Measurements from ENCODE around the gene TMEM60.

The TMEM60 gene

DNA sequence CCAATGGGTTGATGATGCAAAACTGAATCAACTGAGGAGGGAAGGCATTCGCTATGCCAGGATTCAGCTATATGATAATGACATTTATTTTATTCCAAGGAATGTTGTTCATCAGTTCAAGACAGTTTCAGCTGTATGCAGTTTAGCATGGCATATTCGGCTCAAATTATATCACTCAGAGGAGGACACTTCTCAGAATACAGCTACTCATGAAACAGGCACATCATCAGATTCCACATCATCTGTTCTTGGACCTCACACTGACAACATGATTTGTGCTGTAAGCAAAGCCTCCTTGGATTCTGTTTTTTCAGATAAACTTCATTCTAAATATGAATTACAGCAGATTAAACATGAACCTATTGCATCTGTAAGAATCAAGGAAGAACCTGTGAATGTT is 19.7 kb downstream of the TMEM60 start:
- DNase-seq (ENCODE audit: insufficient read length, low spot score) = no peak
- peak; percentile 44 for FAIRE-seq
- TF ChIP-seq, protein P1, sequence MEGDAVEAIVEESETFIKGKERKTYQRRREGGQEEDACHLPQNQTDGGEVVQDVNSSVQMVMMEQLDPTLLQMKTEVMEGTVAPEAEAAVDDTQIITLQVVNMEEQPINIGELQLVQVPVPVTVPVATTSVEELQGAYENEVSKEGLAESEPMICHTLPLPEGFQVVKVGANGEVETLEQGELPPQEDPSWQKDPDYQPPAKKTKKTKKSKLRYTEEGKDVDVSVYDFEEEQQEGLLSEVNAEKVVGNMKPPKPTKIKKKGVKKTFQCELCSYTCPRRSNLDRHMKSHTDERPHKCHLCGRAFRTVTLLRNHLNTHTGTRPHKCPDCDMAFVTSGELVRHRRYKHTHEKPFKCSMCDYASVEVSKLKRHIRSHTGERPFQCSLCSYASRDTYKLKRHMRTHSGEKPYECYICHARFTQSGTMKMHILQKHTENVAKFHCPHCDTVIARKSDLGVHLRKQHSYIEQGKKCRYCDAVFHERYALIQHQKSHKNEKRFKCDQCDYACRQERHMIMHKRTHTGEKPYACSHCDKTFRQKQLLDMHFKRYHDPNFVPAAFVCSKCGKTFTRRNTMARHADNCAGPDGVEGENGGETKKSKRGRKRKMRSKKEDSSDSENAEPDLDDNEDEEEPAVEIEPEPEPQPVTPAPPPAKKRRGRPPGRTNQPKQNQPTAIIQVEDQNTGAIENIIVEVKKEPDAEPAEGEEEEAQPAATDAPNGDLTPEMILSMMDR (IDR thresholded peaks at IDR 0.05; ENCODE audit: insufficient read depth, missing control alignments) = no peak

DNA sequence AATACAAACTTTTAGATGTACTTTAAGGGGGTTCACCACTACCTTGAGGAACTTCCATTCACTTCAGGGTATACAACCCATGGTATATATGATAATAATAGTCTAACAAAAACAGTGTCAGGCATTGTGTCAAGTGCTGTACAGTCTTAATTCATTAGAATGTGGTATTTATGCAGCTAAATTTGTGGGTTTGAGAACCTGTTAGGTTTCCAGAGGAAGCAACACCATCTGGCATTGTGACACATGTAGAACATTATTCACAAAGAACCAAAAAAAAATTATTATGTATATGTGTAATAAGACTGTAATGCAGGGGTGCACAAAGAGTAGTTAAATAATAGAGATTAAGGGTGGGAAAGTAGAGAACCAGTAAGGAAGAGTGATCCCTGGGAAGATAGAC is 26.3 kb downstream of the TMEM60 start:
- TF ChIP-seq, protein P1 (IDR thresholded peaks at IDR 0.05; ENCODE audit: insufficient read depth, missing control alignments) = no peak
- no peak for DNase-seq (ENCODE audit: insufficient read length, low spot score)
- FAIRE-seq = no peak

DNA sequence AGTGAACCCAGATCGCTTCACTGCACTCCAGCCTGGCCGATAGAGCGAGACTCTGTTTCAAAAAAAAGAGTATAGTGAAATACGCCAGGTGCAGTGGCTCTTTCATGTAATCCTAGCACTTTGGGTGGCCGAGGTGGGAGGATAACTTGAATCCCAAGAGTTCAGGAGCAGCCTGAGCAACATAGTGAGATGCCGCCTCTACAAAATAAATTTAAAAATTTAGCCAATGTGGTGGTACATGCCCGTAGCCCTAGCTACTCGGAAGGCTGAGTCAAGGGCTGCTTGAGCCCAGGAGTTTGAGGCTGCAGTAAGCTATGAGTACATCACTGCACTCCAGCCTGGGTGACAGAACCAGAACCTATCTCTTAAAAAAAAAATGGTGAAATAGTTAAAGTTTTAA is 27.9 kb downstream of the TMEM60 start:
- DNase-seq (ENCODE audit: insufficient read length, low spot score) (no peak), FAIRE-seq (no peak)
- TF ChIP-seq, protein P1 (IDR thresholded peaks at IDR 0.05; ENCODE audit: insufficient read depth, missing control alignments) = no peak

DNA sequence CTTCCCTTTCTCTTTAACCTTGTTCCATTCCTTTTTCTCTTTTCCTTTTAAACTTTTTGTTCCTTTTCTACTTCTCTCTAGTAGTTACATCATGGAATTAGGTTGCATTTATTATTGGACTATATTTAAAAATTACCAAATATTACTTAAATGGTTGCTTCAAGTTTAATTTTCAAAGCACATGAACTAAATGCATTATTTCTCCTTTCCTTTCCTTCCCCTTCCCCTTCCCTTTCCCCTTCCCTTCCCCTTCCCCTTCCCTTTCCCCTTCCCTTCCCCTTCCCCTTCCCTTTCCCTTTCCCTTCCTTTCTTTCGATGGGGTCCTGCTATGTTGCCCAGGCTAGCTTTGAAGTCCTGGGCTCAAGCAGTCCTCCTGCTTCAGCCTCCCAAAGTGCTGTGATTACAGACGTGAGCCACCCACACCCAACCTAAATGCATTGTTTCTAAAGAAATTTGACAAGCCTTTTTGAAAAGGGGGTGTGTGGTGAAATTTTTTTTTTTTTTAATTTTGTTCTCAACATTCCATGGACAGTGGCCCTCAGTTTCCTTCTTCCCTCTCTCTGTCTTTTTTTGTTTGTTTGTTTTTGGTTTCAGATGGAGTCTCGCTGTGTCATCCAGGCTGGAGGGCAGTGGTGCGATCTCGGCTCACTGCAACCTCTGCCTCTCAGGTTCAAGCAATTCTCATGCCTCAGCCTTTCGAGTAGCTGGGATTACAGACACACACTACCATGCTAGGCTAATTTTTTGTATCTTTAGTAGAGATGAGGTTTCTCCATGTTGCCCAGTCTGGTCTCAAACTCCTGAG is 31.2 kb downstream of the TMEM60 start:
- FAIRE-seq = no peak
- no peak for DNase-seq (ENCODE audit: insufficient read length, low spot score)
- TF ChIP-seq, protein P1 (IDR thresholded peaks at IDR 0.05; ENCODE audit: insufficient read depth, missing control alignments) = no peak

DNA sequence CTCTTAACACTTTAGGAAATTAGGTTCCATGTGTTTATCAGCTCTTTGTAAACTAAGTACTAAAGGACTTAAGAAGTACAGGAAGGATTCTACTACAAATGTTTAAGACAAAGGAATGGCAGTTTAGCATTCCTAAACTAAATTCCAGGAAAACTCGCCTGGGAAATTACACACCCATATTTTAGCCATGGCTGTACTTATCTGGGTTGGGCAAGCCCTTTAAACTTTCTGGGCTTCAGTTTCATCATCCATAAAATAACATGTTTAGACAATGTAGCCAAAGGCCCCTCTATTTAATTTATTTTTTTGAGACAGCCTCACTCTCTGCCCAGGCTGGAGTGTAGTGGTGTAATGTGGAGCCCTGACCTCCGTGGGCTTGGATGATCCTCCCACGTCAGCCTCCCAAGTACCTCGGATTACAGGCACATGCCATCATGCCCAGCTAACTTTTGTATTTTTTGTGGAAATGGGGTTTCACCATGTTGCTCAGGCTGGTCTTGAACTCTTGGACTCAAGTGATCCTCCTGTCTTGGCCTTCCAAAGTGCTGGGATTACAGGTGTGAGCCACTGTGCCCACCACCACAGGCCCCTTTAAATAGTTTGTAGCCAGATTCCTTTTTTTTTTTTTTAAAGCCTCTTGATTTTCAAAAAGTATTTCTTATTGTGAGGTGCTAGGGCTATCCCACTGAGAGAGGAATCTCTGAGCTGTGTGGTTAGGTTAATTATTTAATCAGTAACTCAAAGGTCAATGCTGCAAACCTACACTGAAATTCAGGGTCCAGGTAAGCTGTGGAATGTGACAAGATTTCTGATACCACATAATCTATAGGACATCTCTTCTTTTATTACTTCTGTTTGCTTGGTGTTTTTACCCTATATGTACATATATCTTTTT is 32.1 kb downstream of the TMEM60 start:
- DNase-seq (ENCODE audit: insufficient read length, low spot score) = no peak
- TF ChIP-seq, protein P1 (IDR thresholded peaks at IDR 0.05; ENCODE audit: insufficient read depth, missing control alignments) = no peak
- FAIRE-seq = peak; percentile 55

GRCh38 chr7:77765481-77765880 is 32.8 kb downstream of the TMEM60 start:
- FAIRE-seq = no peak
- TF ChIP-seq, protein P1 (IDR thresholded peaks at IDR 0.05; ENCODE audit: insufficient read depth, missing control alignments) = no peak
- no peak for DNase-seq (ENCODE audit: insufficient read length, low spot score)

All from D721Med (cell line).